HG02981 (cell line): Measurements from ENCODE around the gene POGLUT3.

Source experiments
- ATAC-seq: cut with Tn5 transposase; IDR thresholded peaks from one replicate; pipeline ENCODE4 v1.9.1; 2021; ENCODE audit warnings: mild to moderate bottlenecking, moderate library complexity; ENCODE audit not compliant: unreplicated experiment

POGLUT3 gene

DNA sequence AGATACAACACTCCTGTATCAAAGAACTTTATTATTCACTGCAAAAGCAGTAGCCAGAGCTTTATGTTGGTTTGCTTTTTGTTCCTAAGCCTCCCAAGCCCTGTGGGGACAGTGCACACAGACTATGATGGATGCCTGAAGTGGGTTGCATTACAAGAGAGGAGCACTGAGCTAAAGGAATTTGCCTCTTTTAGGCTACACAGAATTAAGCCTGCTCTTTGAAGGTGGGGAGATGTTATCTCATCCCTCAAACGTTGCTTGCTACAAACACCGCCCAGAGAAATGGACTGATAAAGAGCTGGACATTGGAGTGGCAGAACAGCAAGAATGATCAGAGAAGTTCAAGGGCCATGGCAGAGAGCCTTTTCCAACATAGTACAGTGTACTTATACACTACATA is 2.5 kb upstream of the POGLUT3 start:
- no peak for ATAC-seq

DNA sequence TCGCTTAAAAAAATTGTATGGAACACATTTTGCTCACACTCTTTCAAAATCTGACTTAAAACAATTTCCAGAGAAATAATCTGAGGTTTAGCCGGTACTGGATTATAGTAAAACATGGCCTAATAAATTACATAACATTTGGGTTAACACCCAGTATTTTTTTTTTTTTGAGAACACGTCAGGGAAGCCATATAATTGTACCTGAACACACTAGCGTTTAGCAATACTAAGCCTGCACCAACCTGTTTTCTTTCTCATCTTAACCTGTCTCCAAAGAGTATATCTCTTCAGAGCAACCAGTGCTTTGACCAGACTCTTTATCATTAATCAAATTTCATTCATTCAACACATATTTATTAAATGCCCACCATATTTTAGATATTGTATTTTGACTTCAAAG is 2.0 kb upstream of the POGLUT3 start:
- no peak for ATAC-seq

DNA sequence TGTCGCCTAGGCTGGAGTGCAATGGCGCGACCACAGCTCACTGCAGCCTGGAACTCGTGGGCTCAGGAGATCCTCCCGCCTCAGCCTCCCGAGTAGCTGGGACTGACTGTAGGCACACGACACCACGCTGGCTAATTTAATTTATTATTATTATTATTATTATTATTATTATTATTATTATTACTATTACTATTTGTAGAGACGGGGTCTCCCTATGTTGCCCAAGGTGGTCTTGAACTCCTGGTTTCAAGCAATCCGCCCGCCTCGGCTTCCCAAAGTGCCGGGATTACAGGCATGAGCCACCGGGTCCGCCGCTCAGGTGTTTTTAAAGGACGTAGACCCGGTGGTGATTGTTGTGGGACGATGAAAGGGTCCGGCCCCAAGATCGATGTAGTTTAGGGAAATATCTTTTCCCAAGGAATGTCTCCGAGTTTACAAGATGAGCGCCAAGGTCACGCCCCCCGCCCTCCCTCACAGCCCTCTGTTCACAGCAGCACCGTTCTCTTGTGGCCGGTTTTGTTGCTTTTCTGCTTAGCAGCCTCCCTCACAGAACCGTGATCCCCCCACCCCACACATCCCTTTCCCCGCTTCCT is 728 bp upstream of the POGLUT3 start:
- ATAC-seq: no peak

DNA sequence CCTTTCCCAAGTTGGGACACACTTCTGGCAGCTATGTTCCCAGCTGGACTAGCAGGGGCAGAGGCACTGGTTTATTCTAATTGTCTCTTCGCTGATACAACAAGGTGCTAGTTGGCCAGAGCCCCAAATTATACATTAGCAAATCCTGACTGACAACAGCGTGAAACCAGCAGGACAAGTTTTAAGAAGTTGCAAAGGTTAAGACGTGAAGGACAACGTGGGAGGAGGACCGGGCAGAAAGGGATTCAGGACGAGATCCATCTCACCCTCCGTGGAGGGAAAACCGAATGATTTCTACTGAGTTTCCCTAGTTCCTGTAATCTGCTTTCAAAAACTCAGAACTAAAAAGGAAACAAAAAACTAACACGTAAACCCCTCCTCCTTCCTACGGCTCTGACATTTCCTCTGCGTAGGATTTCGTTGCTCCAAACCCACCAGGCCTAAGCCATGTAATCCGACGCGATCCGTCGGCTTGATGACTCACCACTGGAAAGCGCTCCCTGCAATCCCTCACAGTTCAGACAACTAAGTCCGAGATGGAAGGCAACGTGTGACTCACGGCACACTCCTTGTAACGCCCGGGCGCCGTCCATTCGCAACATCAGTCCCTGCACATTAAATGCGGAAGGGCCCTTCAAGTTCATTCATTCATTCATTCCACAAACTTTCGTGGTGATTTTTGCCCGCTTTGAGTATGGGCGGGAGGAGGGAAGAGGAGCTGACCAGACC is 703 bp downstream of the POGLUT3 start:
- ATAC-seq: peak; percentile 43

DNA sequence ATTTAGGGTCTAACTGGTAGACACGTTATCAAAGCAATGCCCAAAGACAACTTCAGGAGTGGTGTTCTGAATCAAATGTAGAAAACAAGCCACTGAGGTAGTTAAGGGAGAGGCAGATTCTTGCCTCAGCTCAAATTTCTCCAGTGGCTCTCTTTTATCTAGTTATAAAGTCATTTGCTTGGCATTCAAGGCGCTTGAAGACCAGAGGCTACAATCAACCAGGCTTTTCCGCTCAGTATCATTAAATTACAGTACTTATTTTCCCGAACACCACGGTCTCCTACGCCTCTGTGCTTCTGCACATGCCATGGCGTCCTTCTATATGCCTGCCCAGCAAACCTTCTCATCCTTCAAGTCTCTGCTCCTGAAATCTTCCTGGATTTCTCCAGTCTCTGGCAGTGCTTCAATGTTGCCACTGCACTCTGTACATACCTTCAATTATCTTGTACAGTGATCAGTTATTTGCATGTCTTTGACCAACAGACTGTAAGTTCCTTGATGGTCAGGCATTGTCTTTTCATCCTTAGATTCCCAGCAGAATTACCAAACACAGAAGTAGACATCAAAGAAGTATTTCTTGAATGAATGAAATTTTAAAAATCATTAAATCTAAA is 1.4 kb downstream of the POGLUT3 start:
- ATAC-seq: no peak

DNA sequence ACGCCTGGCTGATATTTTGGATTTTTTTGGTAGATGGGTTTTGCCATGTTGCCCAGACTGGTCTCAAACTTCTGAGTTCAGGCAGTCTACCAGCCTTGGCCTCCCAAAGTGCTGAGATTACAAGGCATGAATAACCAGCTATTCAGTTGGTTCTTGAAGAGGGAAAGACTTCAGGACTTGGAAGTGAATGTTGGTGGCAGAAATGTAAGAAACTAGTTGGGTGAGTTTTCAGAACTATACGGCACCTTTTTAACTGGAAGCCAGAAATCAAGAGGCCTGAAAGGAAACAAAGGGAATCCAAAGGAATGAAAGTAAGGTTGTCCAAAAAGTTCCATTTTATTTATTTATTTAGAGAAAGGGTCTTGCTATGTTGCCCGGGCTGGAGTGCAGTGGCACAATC is 2.9 kb downstream of the POGLUT3 start:
- ATAC-seq: no peak

DNA sequence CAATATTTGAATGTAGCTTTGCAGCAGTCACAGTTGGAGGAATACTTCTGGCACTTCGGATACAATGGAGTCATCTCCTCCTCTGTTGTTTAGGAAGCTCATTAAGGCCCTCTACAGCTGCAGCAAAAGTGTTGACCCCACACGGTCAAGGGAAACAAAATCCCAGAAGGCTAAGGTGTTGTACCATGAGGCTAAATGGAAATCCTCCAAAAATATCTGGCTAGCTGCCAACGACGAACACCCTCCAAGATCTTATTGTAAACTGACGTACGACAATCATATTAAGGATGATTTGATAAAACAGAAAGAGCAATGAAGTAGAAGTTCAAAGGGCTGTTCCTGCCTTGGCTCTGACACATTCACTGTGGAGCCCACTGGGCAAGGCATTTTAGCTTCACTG is 4.0 kb downstream of the POGLUT3 start:
- ATAC-seq: no peak

DNA sequence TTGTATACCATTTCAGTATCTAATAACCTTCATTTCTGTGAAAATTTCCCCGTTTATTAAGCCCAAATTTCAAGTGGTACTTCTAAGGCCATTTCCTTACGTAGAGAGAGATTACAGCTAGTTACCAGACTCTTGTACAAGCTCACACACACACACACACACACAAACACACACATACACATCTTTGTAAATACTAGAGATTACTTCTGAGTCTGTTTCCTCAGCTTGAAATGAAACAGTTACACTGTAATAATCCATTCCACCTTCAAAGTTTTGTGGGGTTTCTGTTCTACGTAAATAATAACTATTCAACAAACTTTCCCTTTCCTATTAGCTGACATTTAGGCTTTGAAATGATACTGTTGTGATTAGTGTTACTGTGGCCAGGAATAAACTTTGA is 6.2 kb downstream of the POGLUT3 start:
- ATAC-seq: no peak

DNA sequence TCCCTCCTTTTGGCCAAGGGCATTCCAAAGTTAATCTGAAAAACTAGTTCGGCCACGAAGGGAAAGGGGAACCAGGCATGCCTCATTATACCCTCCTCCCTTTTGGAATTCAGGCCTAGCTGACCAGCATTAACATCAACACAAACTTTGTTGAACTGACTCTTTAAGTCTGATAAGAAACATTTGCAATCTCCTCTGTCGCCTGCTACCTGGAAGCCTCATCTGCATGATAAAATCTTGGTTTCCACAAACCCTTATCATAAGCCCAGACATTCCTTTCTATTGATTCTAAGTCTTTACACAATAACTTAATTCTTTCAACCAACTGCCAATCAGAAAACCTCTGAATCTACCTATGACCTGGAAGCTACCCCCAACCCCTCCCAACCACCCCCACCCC is 11.4 kb downstream of the POGLUT3 start:
- ATAC-seq: no peak

DNA sequence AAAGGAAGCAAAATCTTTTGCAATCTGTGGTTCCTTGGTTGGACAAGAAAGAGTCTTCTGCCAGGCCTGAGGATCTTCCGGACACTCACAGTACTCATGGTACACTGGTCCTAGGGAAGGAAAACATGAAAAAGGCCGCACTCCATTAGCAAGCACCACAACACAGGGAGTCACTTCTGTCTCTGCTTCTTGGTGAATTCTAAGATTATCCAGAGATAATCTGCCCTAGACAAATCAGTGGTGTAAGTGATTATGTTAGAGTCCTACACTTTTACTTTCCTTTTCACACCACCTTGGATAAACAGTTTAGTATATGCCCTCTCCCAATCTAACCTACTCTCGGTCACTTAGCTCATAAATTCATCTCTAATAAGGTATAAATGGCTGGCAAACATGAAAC is 11.9 kb downstream of the POGLUT3 start:
- ATAC-seq: no peak

DNA sequence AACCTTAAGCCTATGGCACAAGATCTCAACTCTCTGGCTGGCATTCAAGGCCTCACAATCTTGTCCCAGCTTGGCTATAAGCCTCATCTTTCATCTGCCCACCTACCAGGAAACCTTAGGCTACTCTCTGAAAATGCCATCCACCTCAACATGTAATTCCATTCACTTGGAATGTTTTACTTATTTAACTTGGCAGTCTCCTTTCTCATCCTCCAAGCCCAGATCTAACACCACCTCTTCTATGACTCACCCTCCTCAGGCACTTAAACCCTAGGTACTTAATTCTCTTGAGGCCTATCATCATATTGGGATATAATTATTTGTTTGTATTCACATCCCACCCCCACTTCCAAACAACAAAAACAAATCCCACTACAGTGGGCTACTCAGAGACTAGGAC is 15.0 kb downstream of the POGLUT3 start:
- no peak for ATAC-seq

DNA sequence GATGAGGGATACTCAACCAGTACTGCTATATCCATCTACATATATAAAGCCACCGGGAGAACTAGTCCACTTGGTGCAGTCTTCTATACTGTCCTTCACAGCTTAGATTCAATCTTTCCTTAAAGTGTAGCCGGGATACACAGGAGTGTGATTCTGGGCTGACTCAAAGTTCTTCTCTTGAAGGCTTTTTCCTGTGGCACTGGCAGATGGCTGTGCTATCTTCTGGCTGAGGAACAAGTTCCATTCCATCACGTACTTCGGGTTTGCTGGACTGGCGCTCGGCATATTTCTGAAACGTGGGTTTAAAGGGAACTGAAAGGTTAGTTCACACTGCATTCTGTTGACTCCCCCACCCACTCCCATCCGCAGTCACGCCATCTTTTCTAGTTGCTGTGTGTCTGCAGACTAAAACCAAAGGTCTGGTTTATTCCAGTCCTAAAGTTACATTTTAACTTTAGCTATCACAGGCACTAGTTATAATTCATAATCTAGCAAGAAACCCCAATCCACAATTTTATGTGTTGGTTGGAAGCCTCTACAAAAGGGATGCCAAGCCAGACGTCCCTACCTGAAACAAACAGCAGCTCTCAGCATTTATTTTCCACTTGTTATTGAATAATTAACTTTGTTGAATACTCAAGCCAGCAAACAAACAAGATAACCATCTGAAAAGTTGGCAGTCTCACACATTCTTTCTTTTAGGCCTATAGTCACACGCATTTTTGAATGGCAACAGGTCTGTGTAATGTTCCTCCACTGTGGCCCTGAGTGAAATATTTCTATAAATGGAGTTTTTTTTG is 23.3 kb downstream of the POGLUT3 start:
- ATAC-seq: no peak

DNA sequence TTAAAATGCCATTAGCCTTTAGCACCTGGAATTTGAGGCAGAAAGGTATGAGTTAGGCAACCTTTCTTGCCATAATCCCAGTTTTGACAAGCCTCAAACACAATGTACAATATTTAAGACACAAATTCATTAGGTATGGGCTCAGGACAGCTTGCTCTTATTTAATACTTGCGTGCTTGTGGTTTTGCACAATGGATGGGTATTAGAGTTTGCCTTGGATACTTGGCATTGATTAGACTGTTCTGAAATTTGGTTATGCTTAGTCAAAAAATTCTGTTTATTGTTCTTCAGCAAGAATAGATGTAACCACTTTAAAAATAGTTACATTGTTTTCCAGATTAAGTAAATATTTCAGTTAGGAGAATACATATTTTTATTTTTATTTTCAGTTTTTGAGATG is 25.5 kb downstream of the POGLUT3 start:
- ATAC-seq: no peak

DNA sequence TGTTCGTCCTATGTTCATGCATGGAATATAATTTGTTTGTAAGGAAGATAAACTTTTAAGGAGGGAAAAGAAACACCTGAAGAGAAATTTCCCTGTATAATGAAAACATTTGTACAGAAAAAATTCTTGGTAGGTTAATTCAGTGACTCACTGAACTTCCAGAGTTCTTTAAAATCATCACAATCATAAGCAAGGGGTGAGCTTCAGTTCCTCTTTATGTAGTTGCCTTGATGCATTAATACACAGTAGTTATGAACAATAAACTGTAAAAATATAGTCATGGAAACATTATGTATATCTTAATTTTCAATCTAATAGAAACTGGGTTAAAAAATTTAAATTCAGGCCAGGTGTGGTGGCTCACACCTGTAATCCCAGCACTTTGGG is 29.7 kb downstream of the POGLUT3 start:
- ATAC-seq: no peak

DNA sequence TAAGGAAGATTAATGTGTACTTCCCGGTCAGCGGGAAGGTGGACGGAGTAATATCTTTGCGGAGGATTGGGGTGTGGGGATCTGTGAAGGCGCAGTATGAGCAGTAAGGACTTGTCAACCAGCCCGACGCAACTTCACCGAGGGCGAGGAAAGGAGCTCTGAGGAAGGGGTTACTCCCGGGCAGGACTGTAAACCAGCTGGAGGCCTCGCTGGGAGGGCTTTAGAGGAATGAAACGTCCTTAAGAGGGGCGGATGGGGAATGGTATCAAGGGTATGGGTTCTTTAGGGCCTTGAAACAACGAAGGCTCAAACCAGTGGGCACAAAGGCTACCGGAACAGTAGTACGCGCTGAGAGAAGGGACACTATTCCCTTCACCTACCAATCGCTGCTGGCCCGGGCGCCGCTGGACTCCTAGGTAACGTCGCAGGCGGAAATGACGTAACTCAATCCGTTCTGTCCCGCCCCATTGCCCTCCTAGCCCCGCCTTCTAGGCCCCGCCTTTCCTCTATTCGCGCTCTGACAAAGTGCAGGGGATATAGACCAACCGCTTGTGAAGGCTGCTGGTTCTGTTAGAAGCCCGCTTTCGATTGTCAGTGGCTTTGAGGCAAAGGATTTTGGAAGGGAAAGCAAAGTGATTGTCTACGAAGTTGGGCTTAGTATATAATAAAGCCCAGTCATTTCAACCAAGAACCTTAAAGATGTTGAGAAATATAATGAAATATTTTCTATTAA is 30.9 kb downstream of the POGLUT3 start, which contains the start of gene C11orf65:
Gene C11orf65 (minus strand): TSS at position 439 of the 733 bp plus-strand sequence. CDS start 5,970 bp downstream, outside the sequence.
- peak; percentile 99 for ATAC-seq

DNA sequence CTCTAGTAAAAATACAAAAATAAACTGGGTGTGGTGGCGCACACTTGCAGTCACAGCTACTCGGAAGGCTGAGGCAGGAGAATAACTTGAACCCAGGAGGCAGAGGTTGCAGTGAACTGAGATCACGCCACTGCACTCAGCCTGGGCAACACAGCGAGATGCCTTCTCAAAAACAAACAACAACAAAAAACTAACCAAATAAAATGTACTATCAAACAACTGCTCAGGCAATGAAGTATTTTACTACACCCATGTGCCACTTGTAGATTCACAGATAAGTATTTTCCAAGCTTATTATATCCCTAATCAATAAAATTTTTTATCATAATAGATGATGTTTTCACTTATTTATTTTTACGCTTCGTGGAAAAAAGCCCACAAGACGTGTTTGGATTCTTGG is 31.8 kb downstream of the POGLUT3 start:
- ATAC-seq: no peak

DNA sequence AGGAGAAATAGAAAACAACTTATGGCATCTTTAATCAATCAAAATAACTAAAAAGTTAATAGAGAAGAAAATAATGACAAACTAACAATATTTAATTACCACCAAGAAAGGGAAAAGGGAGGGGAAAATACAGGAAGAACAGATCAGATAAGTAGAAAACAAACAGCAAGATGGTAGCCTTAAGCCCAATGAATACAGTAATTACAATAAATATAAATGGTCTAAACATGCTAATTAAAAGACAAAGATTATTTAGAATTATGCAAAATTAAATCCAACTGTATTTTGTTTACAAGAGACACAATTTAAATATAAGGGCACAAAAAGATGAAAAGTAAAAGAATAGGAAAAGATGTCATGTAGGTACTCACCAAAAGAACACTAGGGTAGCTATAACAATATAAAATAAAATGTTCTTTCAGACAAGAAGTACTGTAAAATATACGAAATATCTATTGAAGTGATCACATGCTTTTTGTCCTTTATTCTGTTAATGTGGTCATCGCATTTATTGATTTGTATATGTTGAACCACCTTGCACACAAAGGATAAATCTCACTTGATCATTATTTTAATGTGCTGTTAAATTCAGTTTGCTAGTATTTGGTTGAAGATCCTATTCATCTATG is 44.9 kb downstream of the POGLUT3 start:
- ATAC-seq: no peak
